ENCODE results near the gene PLTP. TPM values are rescaled to one million over a fixed set of nuclear protein-coding genes. Genes with fewer than 3 reads are reported as not detected.

The PLTP gene
- total and polyA plus RNA-seq, 2 of the 13 experiments (the other 11 are each of a cell fraction or from before 2014, with no cell fraction given), result 16.9 to 28.6 TPM

DNA sequence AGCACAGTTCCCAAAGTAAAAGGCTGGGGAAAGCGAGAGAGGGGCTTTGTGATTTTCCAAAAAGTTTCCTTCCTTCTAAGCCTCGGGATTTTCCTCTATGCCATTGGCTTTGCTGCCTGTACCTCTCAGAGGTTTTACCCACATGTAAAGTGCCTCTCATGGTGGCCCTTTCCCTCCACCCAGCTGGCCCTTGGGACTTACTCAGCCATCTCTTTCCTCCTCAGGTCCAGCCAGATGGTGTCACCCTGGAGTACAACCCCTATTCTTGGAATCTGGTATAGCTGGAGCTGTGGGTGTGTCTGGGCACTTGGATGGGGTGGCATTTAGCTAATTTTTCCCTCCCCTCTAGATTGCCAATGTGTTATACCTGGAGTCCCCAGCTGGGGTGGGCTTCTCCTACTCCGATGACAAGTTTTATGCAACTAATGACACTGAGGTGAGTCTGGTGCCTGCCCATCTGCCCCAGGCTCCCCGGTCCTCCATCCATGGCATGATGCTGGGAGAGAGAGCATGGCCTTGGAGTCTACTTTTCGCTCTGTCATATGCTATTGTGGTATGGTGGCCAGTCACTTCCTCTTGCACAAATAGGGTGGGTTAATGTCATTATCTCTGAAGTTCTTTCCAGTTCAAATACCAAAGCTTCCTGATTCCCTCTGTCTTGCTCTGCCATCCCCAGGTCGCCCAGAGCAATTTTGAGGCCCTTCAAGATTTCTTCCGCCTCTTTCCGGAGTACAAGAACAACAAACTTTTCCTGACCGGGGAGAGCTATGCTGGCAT lies 19.7 kb downstream of the PLTP start:
- Histone ChIP-seq H3K27ac (ENCODE audit: extremely low read length, insufficient read depth, low read length) (peak overlapping the region; percentile 87), H3K9ac (ENCODE audit: insufficient read depth, low read depth, low read length) (peak overlapping the region; percentile 87), H4K20me1 (ENCODE audit: insufficient read depth, low read length) (no peaks in the 10 kb centered on the region), H3K4me3 (replicated peaks in 1 of 3; ENCODE audit: insufficient read depth in 1 of 3, low read depth in 2 of 3, low read length in 3 of 3) (peak overlapping the region; percentile 86 to 98 (median 96)), H3K27me3 (ENCODE audit: control insufficient read depth in 1 of 2, insufficient read depth in 2 of 2, low read length in 2 of 2) (no peaks in the 10 kb centered on the region), H2AFZ (ENCODE audit: low read length) (no peak overlapping the region), H3K79me2 (ENCODE audit: insufficient read depth, low read length) (peaks cover 32% of the 10 kb centered on the region), H3K36me3 (replicated peaks in 1 of 2; ENCODE audit: control insufficient read depth in 1 of 2, insufficient read depth in 2 of 2, low read length in 2 of 2) (peaks cover 38 to 54% of the 10 kb centered on the region in 2 experiments), H3K4me1 (ENCODE audit: insufficient read depth, low read length) (peaks cover 43% of the 10 kb centered on the region), H3K9me3 (ENCODE audit: low read length) (no peaks in the 10 kb centered on the region), H3K4me2 (ENCODE audit: low read depth, low read length) (peak overlapping the region; percentile 85)
- in situ Hi-C loops (cut with HindIII; ENCODE audit: extremely low pct_ligation_motif_present, low pct_unique_long_range_greater_than_20kb), result loop anchor here (5.0 kb wide), 2 partner anchors 40 to 70 kb away; partner anchors contain the start of gene PCIF1
- DNase-seq (ENCODE audit: low spot score), result peak; percentile 44
- ChIA-PET CTCF (ENCODE audit: low intra/inter-chr PET ratio, low total read pairs) (interaction anchor here (0.8 kb wide), 1 partner anchor 71 kb away, joined by 4 read pairs; no protein-coding TSS in a partner anchor), POLR2A (interaction anchor here (1.4 to 8.1 kb wide), 12 partner anchors 11 to 78 kb away, joined by 4 to 164 read pairs (median 50); partner anchors contain the start of genes ACOT8, PCIF1, PLTP and ZSWIM1)
- TSS peak; percentile 40 for BruUV-seq (replicated peaks)
- ATAC-seq, result peak; percentile 8
- peak; percentile 66 for FAIRE-seq
- intact Hi-C loops (cut with micrococcal nuclease; ENCODE audit: unreplicated experiment), result no loop called here
- 77% methylated on average over 9 of the region's 9 CpGs for WGBS (ENCODE audit: low lambda C conversion rate)
- TF ChIP-seq GATAD1 (CRISPR knock-in tag; IDR thresholded peaks at IDR 0.05) (peak; percentile 44; the same call in 1 of the 2 replicates), PPARG (CRISPR knock-in tag; conservative IDR thresholded peaks at IDR 0.05) (no peak), RXRB (CRISPR knock-in tag; IDR thresholded peaks at IDR 0.05; ENCODE audit: borderline replicate concordance) (0 out of 2 replicates have a peak, but pooled peaks have one; percentile 28), ZNF292 (CRISPR knock-in tag; IDR thresholded peaks at IDR 0.05; ENCODE audit: borderline replicate concordance, low read depth) (no peak), ZBTB44 (CRISPR knock-in tag; IDR thresholded peaks at IDR 0.05) (0 out of 2 replicates have a peak, but pooled peaks have one; percentile 17), ZBTB3 (CRISPR knock-in tag; IDR thresholded peaks at IDR 0.05; ENCODE audit: borderline replicate concordance, low read depth) (no peak), ZBTB33 (CRISPR knock-in tag; IDR thresholded peaks at IDR 0.05) (no peak), KLF15 (CRISPR knock-in tag; IDR thresholded peaks at IDR 0.05; ENCODE audit: borderline replicate concordance) (0 out of 2 replicates have a peak, but pooled peaks have one; percentile 24), RELA (CRISPR knock-in tag; IDR thresholded peaks at IDR 0.05) (0 out of 2 replicates have a peak, but pooled peaks have one; percentile 51), SAP130 (CRISPR knock-in tag; IDR thresholded peaks at IDR 0.05; ENCODE audit: low read depth) (peak; percentile 67), STAG1 (CRISPR knock-in tag; IDR thresholded peaks at IDR 0.05) (peak; percentile 70), ZNF101 (CRISPR knock-in tag; IDR thresholded peaks at IDR 0.05; ENCODE audit: borderline replicate concordance, low read depth) (no peak), ZNF83 (CRISPR knock-in tag; IDR thresholded peaks at IDR 0.05; ENCODE audit: borderline replicate concordance) (peak; percentile 65; the same call in 1 of the 2 replicates), XRCC5 (optimal IDR thresholded peaks at IDR 0.05; ENCODE audit: low read length) (peak; percentile 65), TEAD3 (CRISPR knock-in tag; optimal IDR thresholded peaks at IDR 0.05; ENCODE audit: borderline replicate concordance) (peak; percentile 69), MIER3 (CRISPR knock-in tag; IDR thresholded peaks at IDR 0.05; ENCODE audit: borderline replicate concordance) (0 out of 2 replicates have a peak, but pooled peaks have one; percentile 50), NFKBIZ (CRISPR knock-in tag; IDR thresholded peaks at IDR 0.05) (no peak), HDAC2 (CRISPR knock-in tag; IDR thresholded peaks at IDR 0.05) (peak; percentile 61; the same call in 1 of the 2 replicates), GATAD2A (CRISPR knock-in tag; IDR thresholded peaks at IDR 0.05) (0 out of 2 replicates have a peak, but pooled peaks have one; percentile 12)
- TF ChIP-seq, protein P1, sequence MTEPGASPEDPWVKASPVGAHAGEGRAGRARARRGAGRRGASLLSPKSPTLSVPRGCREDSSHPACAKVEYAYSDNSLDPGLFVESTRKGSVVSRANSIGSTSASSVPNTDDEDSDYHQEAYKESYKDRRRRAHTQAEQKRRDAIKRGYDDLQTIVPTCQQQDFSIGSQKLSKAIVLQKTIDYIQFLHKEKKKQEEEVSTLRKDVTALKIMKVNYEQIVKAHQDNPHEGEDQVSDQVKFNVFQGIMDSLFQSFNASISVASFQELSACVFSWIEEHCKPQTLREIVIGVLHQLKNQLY (CRISPR knock-in tag; IDR thresholded peaks at IDR 0.05), result peak; percentile 24; the same call in 1 of the 2 replicates

Data from HepG2 (cell line).